Activated naive CD8-positive, alpha-beta T cell treated with anti-CD3 and anti-CD28 coated beads, Interleukin-2, amount 50 U/mL, for 16 hours (primary cell): Measurements from ENCODE around the gene C4A.
"Not testable (repeated sequence)": the region's sequence is repeated elsewhere in the genome, so short reads cannot be mapped to it uniquely, and the experiment has no call there.

ENCODE experiments used
- DNase-seq: peaks from one replicate; pipeline ENCODE4 v3.0.0-alpha.2; 2020; ENCODE audit warnings: low read depth, low spot score

C4A gene

GRCh38 chr6:31958741-31959739, 22.8 kb upstream of the C4A start, which contains the start of the genes NELFE and SKIC2:
Gene NELFE, minus strand, starts transcription at chr6:31958971. Its CDS starts 525 bp downstream, at chr6:31958446.
Gene SKIC2, plus strand, starts transcription at chr6:31959175. Its CDS starts 18 bp downstream, at chr6:31959193.
- DNase-seq, result peak; percentile 97

DNA sequence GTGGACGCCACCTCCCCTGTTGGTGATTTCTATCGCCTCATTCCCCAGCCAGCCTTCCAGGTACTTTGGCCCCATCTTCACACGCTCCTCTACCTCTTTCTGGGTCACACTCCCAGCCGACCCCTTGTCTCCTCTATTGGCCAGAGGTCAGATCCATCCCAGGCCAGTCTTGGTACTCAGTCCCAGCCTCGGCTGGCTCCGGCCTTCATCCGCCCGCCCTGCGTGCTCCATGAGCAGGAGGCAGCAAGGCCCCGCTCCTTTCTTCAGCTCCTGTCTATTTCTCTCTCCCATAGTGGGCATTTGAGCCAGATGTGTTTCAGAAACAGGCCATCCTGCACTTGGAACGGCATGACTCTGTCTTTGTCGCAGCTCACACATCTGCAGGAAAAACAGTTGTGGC, 20.2 kb upstream of the C4A start:
- DNase-seq, result no peak

DNA sequence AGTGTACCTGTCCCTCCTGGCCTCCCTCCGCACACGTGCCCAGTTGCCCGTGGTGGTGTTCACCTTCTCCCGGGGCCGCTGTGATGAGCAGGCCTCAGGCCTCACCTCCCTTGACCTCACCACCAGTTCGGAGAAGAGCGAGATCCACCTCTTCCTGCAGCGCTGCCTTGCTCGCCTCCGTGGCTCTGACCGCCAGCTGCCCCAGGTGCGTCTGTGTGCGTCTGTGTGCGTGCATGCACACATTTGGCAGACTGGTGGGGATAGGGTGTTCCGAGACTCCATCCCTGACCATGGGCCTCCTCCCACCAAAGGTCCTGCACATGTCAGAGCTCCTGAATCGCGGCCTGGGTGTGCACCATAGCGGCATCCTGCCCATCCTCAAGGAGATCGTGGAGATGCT, 17.9 kb upstream of the C4A start:
- no peak for DNase-seq

DNA sequence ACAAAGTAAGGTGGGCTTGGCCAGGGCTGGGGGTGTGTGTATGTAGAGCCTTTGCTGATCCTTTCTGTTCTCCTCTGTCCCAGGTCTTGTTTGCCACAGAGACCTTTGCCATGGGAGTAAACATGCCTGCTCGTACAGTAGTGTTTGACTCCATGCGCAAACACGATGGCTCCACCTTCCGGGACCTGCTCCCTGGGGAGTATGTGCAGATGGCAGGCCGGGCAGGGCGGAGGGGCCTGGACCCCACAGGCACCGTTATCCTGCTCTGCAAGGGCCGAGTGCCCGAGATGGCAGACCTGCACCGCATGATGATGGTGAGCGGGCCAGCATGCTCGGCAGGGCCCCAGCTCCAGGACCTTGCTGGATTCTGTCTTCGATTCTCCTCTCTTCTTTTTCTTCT, 16.2 kb upstream of the C4A start:
- DNase-seq, result no peak

GRCh38 chr6:31966506-31966905, 15.4 kb upstream of the C4A start:
- DNase-seq, result no peak

DNA sequence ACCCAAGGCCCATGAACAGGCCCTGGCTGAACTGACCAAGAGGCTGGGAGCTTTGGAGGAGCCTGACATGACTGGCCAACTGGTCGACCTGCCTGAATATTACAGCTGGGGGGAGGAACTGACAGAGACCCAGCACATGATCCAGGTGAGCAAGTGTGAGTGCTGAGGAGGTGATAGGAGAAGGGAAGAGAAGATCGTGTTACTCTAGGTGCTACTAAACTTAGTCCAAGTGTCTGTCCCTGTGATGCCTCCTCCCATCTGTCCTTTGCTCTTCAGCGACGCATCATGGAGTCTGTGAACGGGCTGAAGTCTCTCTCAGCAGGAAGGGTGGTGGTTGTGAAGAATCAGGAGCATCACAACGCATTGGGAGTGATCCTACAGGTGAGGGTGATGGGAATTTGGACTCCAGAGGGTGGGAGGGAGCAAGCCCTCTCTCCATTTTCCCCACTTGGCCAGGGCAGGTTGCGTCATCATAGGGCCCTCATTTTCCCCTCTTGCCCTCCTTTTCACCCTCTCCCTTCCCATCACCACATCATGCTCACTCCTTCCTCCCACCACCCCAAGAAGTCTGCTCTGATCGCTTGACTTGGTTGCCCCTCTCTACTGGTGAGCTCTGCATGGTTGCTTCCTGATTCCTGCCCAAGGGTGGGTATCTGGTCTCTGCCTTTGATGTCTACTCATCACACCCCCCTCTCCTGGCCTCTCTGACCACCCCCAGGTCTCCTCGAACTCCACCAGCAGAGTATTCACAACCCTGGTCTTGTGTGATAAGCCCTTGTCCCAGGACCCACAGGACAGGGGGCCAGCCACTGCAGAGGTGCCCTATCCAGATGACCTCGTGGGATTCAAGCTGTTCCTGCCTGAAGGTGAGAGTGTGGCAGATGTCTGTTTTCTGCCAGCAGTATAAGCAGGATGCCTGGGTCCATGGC, 14.6 kb upstream of the C4A start:
- DNase-seq, result no peak

DNA sequence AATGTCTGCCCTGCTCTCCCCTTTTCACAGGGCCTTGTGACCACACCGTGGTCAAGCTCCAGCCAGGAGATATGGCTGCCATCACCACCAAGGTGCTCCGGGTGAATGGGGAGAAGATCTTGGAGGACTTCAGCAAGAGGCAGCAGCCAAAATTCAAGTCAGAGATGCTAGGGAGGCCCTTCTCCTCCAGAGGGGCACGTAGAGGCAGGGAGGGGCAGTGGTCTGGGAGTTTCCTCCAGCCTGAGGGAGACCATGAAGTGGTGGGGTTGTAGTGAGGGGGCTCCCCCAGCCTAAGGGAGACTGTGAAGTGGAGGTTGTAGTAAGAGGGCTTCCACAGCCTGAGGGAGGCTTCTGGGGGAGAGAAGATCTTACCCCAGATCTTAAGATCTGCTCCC, 13.9 kb upstream of the C4A start:
- no peak for DNase-seq

GRCh38 chr6:31968326-31968725, 13.5 kb upstream of the C4A start:
- DNase-seq, result no peak

- no peak for DNase-seq
Measured at GRCh38 chr6:31968791-31969711, 12.8 kb upstream of the C4A start.

GRCh38 chr6:31969712-31970603, 11.9 kb upstream of the C4A start:
- DNase-seq, result no peak

GRCh38 chr6:31970604-31971271, 11.1 kb upstream of the C4A start:
- no peak for DNase-seq

DNA sequence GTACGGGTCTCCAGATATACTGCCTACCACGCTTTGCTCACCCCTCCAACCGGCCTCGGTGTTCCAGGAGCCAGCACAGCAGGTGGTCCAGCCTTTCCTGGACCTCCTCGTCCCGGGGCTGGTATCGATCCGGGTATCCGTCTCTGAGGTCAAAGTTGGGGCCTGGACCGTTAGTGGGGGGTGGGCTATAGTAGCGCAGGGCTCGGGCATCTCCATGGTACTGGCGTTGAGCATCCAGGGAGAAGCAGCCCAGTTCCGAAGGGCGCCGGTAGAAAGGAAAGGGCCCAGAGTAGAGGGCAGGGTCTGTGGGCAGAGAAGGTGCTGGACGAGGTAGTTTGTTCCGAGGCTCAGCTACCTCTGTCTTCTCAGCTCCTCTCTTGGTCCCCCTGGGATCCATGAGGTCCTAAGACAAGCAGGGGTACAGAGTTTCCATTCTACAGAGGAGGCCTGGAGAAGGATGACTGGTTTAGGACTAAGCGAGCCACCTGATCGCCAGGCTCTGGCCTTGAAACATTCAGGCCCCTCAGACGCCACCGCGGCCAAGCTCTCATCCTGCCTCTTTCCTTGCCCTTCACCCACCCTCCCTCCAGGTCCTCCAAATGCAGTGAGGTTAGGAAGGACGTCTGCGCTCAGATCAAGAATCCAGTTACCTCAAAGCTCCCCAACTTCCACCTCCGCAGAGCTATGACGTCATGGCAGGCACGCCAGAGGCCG, 10.4 kb upstream of the C4A start:
- DNase-seq, result no peak

- peak; percentile 95 for DNase-seq
Measured at GRCh38 chr6:31971993-31972708, 9.7 kb upstream of the C4A start, which contains the start of gene DXO. Gene DXO, minus strand, starts transcription at chr6:31972138. Its CDS starts 463 bp downstream, at chr6:31971675.

GRCh38 chr6:31972709-31973350, 9.0 kb upstream of the C4A start:
- DNase-seq, result no peak

- DNase-seq, result not testable (repeated sequence)
Measured at GRCh38 chr6:31976065-31976464, 5.8 kb upstream of the C4A start.

GRCh38 chr6:31977816-31978431, 3.9 kb upstream of the C4A start:
- DNase-seq, result no peak

GRCh38 chr6:31978831-31979230, 3.0 kb upstream of the C4A start:
- DNase-seq, result no peak
